ENCODE measurements around the gene ERG28.

GRCh38 chr14:75607842-75608640, 52.6 kb downstream of the ERG28 start:
- TF ChIP-seq RAD21 (CRISPR knock-in tag; IDR thresholded peaks at IDR 0.05) (no peak), ZNF772 (CRISPR knock-in tag; IDR thresholded peaks at IDR 0.05) (no peak), POLR2AphosphoS5 (IDR thresholded peaks at IDR 0.05; ENCODE audit: low read depth, low read length) (no peak), ZNF501 (CRISPR knock-in tag; IDR thresholded peaks at IDR 0.05) (no peak), SNRNP70 (IDR thresholded peaks at IDR 0.05; ENCODE audit: low read depth, low read length) (no peak), IRF2 (CRISPR knock-in tag; IDR thresholded peaks at IDR 0.05) (no peak), SUZ12 (IDR thresholded peaks at IDR 0.05; ENCODE audit: low read depth, low read length) (no peak), ZNF891 (CRISPR knock-in tag; IDR thresholded peaks at IDR 0.05) (no peak), SP5 (CRISPR knock-in tag; IDR thresholded peaks at IDR 0.05; ENCODE audit: borderline replicate concordance, low read depth) (no peak)
- TF ChIP-seq, protein P1, sequence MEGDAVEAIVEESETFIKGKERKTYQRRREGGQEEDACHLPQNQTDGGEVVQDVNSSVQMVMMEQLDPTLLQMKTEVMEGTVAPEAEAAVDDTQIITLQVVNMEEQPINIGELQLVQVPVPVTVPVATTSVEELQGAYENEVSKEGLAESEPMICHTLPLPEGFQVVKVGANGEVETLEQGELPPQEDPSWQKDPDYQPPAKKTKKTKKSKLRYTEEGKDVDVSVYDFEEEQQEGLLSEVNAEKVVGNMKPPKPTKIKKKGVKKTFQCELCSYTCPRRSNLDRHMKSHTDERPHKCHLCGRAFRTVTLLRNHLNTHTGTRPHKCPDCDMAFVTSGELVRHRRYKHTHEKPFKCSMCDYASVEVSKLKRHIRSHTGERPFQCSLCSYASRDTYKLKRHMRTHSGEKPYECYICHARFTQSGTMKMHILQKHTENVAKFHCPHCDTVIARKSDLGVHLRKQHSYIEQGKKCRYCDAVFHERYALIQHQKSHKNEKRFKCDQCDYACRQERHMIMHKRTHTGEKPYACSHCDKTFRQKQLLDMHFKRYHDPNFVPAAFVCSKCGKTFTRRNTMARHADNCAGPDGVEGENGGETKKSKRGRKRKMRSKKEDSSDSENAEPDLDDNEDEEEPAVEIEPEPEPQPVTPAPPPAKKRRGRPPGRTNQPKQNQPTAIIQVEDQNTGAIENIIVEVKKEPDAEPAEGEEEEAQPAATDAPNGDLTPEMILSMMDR (CRISPR knock-in tag; IDR thresholded peaks at IDR 0.05), result no peak

Data from HepG2 (cell line).